Motor neuron (in vitro differentiated cells): Measurements from ENCODE around the gene IL1RAP. TPM values are rescaled to one million over a fixed set of nuclear protein-coding genes. Genes with fewer than 3 reads are reported as not detected.

Experiments
- ATAC-seq, 8 experiments: fragments of 200-7000 bp; cut with Tn5 transposase; replicated peaks in 6 of 8; 2 replicates each; pipeline ENCODE4 v1.8.0; 2021; ENCODE audit warnings: mild to moderate bottlenecking in 8 of 8, moderate library complexity in 8 of 8
- H3K27ac ChIP-seq, 2 donors: fragments of 250-450 bp; sonication (Bioruptor Pico); 2 replicates each; pipeline ENCODE4 v1.9.0; 2021; ENCODE audit warnings: antibody characterized with exemption in 2 of 2, mild to moderate bottlenecking in 2 of 2, moderate library complexity in 1 of 2
- H3K4me1 ChIP-seq, 2 donors: fragments of 250-450 bp; sonication (Bioruptor Pico); replicated peaks in 1 of 2; 2 replicates each; pipeline ENCODE4 v1.6.1; 2021; ENCODE audit warnings: antibody characterized with exemption in 2 of 2, mild to moderate bottlenecking in 2 of 2, moderate library complexity in 1 of 2
- H3K4me3 ChIP-seq, 5 donors: fragments of 250-450 bp; sonication (Bioruptor Pico); 2 replicates each; pipeline ENCODE4 v1.9.0; 2021; ENCODE audit warnings: antibody characterized with exemption in 5 of 5, mild to moderate bottlenecking in 5 of 5, moderate library complexity in 4 of 5
- WGBS, 10 experiments: fragments of 450-650 bp; shearing (Covaris generic); methylation state at CpG; one replicate each; pipeline ENCODE4 v1.0.0; 2022; 5-methylcytosine and 5-hydroxymethylcytosine counted together
- in situ Hi-C, 9 experiments: fragments of 400-800 bp; cut with MboI; loops; one replicate each; pipeline ENCODE4 v1.15.0; 2021; ENCODE audit warnings: low sequenced_read_pairs in 9 of 9, low pct_unique_long_range_greater_than_20kb in 2 of 9; ENCODE audit not compliant: unreplicated experiment in 9 of 9
- total RNA-seq, 8 experiments: library from RNA; unstranded; fragments of 300-600 nt; gene quantifications; 2 replicates each; pipeline versions ENCODE4 v1.2.3 to v1.2.4, GENCODE V29; 2022

Gene IL1RAP
- total RNA-seq, 8 experiments from 2014 or later, result 1.9 to 31.3 (median 4.1) TPM

DNA sequence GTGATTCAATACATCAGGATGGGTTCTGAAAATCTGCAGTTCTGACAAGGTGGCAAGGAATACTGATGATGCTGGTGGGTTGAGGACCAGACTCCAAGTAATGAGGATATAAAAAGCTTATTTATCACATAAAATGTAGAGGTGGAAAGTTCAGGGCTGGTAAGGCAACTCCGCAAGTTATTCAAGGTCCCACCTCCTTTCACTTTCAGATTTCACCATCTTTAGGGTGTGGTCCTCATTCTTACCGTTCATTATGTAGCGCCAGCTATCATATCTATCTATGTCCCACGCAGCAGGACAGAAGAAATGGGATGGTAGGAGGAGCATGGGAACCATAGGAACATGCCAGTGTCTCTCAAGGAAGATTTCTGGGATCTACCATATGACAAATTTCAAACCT, 80.3 kb downstream of the IL1RAP start:
- Histone ChIP-seq H3K4me3 (no peak overlapping the region), H3K4me1 (peaks cover 4 to 14% of the 10 kb centered on the region in 2 donors), H3K27ac (no peak overlapping the region)
- in situ Hi-C loops, result no loop called here
- WGBS, 10 experiments, result 80 to 100% (median 90%) methylated on average over 1 to 4 of the region's 4 CpGs; no CpG with 5 or more reads in 4 of the 10 experiments
- ATAC-seq, result no peak

DNA sequence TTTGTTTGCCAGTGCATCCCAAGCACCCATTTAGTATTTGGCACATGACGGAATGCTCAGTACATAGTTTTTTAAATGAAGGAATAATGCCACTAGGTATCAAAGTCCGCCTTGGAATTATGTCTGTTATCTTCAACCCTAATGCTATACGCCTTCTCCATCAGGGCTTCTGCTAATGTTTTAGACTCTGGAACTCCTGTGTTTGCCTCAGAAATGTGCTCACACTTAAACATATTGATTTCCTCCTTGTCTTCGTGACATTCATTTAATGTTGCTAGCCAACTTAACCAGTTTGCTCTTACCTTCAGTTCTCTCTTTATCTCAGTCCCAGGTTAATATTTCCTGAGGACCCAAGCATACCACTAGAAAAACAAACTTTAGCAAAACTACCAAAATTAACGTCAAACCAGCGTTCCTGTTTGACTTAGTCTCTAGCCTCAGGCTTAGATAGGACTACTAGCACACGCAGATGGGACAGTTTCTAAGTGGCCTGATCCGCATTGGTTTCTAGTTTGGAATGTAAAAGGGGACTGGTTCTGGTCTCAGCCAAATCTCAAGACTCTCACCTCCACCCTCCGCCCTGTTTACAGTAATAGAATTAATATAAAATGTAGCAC, 81.4 kb downstream of the IL1RAP start:
- in situ Hi-C loops, result no loop called here
- WGBS, 10 experiments, result 87 to 100% (median 94%) methylated on average over 3 to 9 of the region's 9 CpGs
- Histone ChIP-seq H3K27ac (no peak overlapping the region), H3K4me1 (peaks cover 4 to 14% of the 10 kb centered on the region in 2 donors), H3K4me3 (no peak overlapping the region)
- ATAC-seq, result no peak

GRCh38 chr3:190595807-190596206, 81.9 kb downstream of the IL1RAP start:
- no peak overlapping the region for H3K27ac ChIP-seq
- no peak overlapping the region for H3K4me3 ChIP-seq
- H3K4me1 ChIP-seq, result peaks cover 4 to 14% of the 10 kb centered on the region in 2 donors
- no peak for ATAC-seq
- WGBS, 10 experiments, result 64 to 100% (median 80%) methylated on average over 2 of the region's 2 CpGs; no CpG with 5 or more reads in 3 of the 10 experiments
- in situ Hi-C loops, result no loop called here

DNA sequence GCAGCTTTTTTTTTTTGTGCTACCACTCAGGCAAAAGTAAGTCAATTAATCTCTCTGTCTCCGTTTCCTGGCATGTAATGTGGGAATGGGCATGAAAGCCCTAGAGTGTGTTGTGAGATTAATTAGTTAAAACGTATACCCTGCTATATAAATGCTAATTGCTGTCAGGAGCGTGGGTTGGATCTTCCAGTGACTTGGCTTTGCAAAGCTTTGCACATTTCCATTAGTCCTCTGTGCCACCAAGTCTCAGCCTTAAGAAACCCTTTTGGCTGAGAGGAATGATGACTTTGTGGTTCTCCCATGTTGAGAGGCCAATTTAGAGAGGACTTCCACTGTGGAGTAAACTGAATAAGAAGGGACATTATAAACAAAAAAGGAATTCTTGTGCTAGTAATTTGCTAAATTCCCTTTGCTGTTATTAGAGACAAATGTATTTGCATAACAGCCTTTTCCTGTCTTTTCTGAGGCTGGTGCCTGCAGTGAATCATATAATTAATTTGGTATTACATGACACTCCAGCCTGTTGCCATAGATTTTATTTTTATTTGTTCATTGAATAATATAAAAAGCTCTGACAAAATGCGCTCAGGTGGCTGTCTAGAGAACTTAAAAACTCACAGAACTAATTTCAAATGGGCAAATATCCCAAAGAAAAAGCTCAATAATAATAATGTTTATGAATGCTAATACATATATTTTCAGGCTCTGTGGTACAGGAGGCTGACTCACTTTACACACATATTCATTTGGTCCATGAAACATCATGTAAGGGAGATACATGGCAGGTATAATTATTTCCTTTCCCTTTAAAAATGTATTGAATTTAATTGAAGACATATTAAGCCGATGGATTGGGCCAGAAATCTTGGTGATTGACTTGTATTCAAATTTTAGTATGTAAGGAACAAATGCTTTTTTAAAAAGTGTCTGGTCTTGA, 82.7 kb downstream of the IL1RAP start:
- Histone ChIP-seq H3K4me1 (peaks cover 2 to 14% of the 10 kb centered on the region in 2 donors), H3K27ac (no peak overlapping the region), H3K4me3 (no peak overlapping the region)
- peak in 7 of 8 experiments; percentile 38 to 71 (median 55) for ATAC-seq
- 8 to 100% (median 42%) methylated on average over 1 to 5 of the region's 5 CpGs for WGBS, 10 experiments
- in situ Hi-C loops, result no loop called here

GRCh38 chr3:190597291-190597690, 83.4 kb downstream of the IL1RAP start:
- Histone ChIP-seq H3K4me3 (no peak overlapping the region), H3K4me1 (peaks cover 2 to 14% of the 10 kb centered on the region in 2 donors), H3K27ac (no peak overlapping the region)
- in situ Hi-C loops, result no loop called here
- WGBS, 10 experiments, result 38 to 100% (median 80%) methylated on average over 1 of the region's 1 CpG; no CpG with 5 or more reads in 3 of the 10 experiments
- peak in 1 of 8 experiments; percentile 25 for ATAC-seq

- Histone ChIP-seq H3K4me3 (no peak overlapping the region), H3K27ac (no peak overlapping the region), H3K4me1 (peaks cover 0 to 7% of the 10 kb centered on the region in 2 donors)
- ATAC-seq, result no peak
- 75 to 100% (median 90%) methylated on average over 2 to 5 of the region's 5 CpGs for WGBS, 10 experiments
- in situ Hi-C loops, result no loop called here
These were observed 87.7 kb downstream of the IL1RAP start for GRCh38 chr3:190601622-190602021.

DNA sequence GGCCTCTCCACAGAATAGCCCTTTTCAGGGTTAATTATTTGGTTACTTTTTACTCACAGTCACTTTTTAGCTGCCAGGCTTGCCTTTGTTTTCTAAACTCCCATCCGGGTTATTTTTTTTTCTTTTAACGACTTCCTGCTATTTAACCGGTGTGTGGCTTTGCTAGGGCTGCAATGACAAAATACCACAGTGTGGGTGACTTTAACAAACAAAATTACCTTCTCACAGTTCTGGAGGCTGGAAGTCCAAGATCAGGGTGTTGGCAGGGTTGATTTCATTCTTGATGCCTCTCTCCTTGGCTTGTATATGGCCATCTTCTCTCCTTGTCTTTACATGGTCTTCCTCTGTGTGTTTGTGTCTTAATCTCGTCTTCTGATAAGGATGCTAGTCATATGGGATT, 91.5 kb downstream of the IL1RAP start:
- 20 to 90% (median 63%) methylated on average over 1 to 4 of the region's 4 CpGs for WGBS, 10 experiments
- no peak overlapping the region for H3K27ac ChIP-seq
- no peak for ATAC-seq
- H3K4me1 ChIP-seq, result no peaks in the 10 kb centered on the region
- H3K4me3 ChIP-seq, result no peak overlapping the region
- in situ Hi-C loops, result no loop called here

- no peak overlapping the region for H3K27ac ChIP-seq
- no peak overlapping the region for H3K4me3 ChIP-seq
- no peaks in the 10 kb centered on the region for H3K4me1 ChIP-seq
- 67 to 100% (median 82%) methylated on average over 1 to 3 of the region's 3 CpGs; no CpG with 5 or more reads in 1 of the 10 experiments for WGBS, 10 experiments
- ATAC-seq, result no peak
- in situ Hi-C loops, result no loop called here
These were observed 92.7 kb downstream of the IL1RAP start for GRCh38 chr3:190606596-190606995.

GRCh38 chr3:190607021-190607420, 93.1 kb downstream of the IL1RAP start:
- no peak for ATAC-seq
- Histone ChIP-seq H3K4me3 (no peak overlapping the region), H3K4me1 (no peaks in the 10 kb centered on the region), H3K27ac (no peak overlapping the region)
- in situ Hi-C loops, result no loop called here
- 29 to 100% (median 60%) methylated on average over 1 to 2 of the region's 2 CpGs; no CpG with 5 or more reads in 3 of the 10 experiments for WGBS, 10 experiments

- 77 to 100% (median 96%) methylated on average over 1 to 4 of the region's 4 CpGs; no CpG with 5 or more reads in 1 of the 10 experiments for WGBS, 10 experiments
- H3K4me1 ChIP-seq, result no peaks in the 10 kb centered on the region
- in situ Hi-C loops, result no loop called here
- no peak overlapping the region for H3K27ac ChIP-seq
- no peak for ATAC-seq
- H3K4me3 ChIP-seq, result no peak overlapping the region
These were observed 95.1 kb downstream of the IL1RAP start for GRCh38 chr3:190608850-190609589.

GRCh38 chr3:190614226-190615059, 100.6 kb downstream of the IL1RAP start:
- Histone ChIP-seq H3K4me1 (peaks cover 0 to 9% of the 10 kb centered on the region in 2 donors), H3K27ac (no peak overlapping the region), H3K4me3 (no peak overlapping the region)
- WGBS, 10 experiments, result 60 to 86% (median 72%) methylated on average over 5 to 11 of the region's 11 CpGs
- in situ Hi-C loops, result no loop called here
- ATAC-seq, result no peak

GRCh38 chr3:190615060-190615384, 101.1 kb downstream of the IL1RAP start:
- WGBS, 10 experiments, result 100% methylated on average over 1 of the region's 1 CpG; no CpG with 5 or more reads in 4 of the 10 experiments

More at GRCh38 chr3:190615060-190615384, 101.1 kb downstream of the IL1RAP start:
- no peak overlapping the region for H3K27ac ChIP-seq
- in situ Hi-C loops, result no loop called here
- peaks cover 0 to 9% of the 10 kb centered on the region in 2 donors for H3K4me1 ChIP-seq
- H3K4me3 ChIP-seq, result no peak overlapping the region
- no peak for ATAC-seq
